GM12864 (cell line): ENCODE measurements around the gene RBMS1.
A peak's percentile ranks its signal among the peaks of the same experiment; 100 is the strongest.

Experiments used
- DNase-seq: peaks from one replicate; pipeline ENCODE4 v3.0.0-alpha.2; 2011; ENCODE audit warnings: low read depth
- H3K4me3 ChIP-seq: 2 replicates; pipeline ENCODE4 v1.5.1; 2011; ENCODE audit warnings: mild to moderate bottlenecking, low read depth, low read length, control low read depth
- CTCF ChIP-seq: IDR thresholded peaks from 2 replicates; pipeline ENCODE4 v1.5.1; 2011; ENCODE audit warnings: low read depth, mild to moderate bottlenecking, moderate library complexity, low read length, control low read depth, inconsistent platforms; ENCODE audit errors: missing control alignments

Gene RBMS1

GRCh38 chr2:160360089-160360757 lies 133.4 kb downstream of the RBMS1 start:
- no peak for DNase-seq
- TF ChIP-seq CTCF = no peak
- H3K4me3 ChIP-seq = no peak overlapping the region

DNA sequence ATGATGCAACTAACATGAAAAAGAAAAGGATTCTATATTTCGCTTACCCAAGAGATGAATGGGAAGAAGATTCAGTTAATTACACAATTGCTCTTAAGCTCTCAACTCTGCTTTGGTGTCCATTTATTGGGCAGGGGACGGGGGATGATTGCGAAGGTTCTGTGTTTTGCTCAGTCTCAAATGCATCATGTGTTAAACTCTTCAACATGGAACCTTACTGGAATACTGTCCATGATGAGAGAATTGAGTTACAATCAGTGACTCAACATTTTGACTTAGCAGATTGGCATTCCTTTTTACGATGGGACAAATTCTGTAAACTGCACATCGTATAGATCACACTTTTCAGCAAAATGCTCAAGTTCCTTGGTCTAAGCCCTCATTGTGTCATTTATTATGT lies 135.6 kb downstream of the RBMS1 start:
- no peak for TF ChIP-seq CTCF
- no peak overlapping the region for H3K4me3 ChIP-seq
- no peak for DNase-seq

DNA sequence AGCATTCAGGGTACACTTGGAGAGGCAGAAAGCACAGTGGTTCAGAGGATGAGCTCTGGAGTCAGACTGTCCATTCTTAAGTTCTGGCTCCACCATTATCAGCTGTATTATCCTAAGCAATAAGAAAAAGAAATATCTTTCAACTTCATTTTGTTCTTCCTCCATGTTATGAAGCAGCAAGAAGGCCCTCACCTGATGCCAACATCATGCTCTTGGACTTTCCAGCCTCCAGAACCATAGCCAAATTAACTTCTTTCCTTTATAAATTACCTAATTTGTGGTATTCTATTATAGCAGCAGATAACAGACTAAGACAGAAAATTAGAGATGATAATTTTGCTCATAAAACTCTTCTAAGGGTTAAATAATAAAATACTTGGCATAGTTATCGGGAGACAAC lies 137.1 kb downstream of the RBMS1 start:
- DNase-seq = no peak
- H3K4me3 ChIP-seq = no peak overlapping the region
- TF ChIP-seq CTCF = no peak

DNA sequence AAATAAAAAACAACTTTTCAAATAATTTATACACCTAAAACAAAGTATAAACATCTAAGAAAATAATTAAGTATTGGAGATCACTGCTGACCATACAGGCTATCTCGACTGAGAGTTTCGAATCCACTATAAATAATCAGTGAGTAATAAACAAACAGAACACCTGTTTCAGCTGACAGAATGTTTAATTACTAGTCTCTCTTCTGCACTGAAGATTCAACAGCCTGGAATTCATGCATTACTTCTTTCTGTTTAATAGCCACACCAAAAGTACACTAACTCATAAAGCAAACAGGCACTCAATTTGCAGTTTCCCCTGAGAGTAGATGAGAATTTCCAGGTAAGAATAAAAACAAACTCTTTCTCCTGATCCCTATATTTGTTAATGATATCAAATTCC lies 138.5 kb downstream of the RBMS1 start:
- no peak for DNase-seq
- H3K4me3 ChIP-seq = no peak overlapping the region
- no peak for TF ChIP-seq CTCF

DNA sequence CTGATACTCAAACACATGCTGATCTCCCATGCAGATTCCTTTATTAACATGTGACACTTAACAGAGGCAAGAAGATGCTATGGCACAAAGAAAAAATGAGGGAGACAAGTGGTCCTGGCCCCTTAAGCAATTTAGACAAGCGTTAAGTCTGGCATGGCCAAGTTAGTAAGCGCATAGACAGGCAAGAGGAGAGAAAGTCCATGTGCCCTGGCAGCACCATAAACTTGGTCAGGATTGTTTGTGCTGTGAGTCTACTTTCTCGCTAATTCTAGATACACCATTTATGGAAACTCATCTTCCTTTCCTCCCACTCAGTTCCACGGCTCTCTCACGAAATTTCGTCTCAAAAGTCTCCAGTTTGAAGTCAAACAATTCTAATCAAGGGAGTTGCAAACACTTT lies 138.9 kb downstream of the RBMS1 start:
- TF ChIP-seq CTCF = no peak
- no peak for DNase-seq
- no peak overlapping the region for H3K4me3 ChIP-seq

GRCh38 chr2:160353813-160354212 lies 139.8 kb downstream of the RBMS1 start:
- no peak for TF ChIP-seq CTCF
- H3K4me3 ChIP-seq = no peak overlapping the region
- no peak for DNase-seq

DNA sequence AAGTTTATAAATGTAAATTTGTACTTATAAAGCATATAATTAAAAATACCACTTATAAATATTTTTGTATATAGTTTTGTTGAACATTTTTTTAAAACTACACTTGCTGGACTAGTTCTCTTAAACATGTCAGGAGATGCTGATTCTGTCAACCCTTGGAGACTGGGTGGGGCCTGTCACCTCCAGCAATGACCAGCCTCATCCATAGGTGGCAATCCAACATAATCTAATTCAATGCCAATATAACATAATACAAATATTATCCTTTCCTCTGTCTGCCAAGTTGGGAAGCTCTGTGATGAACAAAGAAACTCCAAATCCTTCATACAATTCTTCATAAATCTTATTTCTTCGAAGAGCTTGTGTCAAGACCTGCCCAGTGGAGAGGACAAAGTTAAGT lies 140.4 kb downstream of the RBMS1 start:
- DNase-seq = no peak
- TF ChIP-seq CTCF = peak; percentile 36

More for the DNA sequence above, 140.4 kb downstream of the RBMS1 start:
- no peak overlapping the region for H3K4me3 ChIP-seq
